HepG2 (cell line): ENCODE data around the gene ANKS3. TPM values are rescaled to one million over a fixed set of nuclear protein-coding genes. Genes with fewer than 3 reads are reported as not detected.

Experiments used
- ATF7 ChIP-seq, 2 experiments: fragments of 450-650 bp in 1 of 2; sonication (generic) in 1 of 2; formaldehyde crosslinking in 1 of 2; IDR thresholded peaks; 2 replicates each; pipeline versions ENCODE4 v1.4.0 to v1.6.1; 2016 to 2020; ENCODE audit warnings: antibody characterized with exemption in 1 of 2, mild to moderate bottlenecking in 1 of 2, missing genetic modification reagents in 1 of 2
- BCLAF1 ChIP-seq: fragments of 450-650 bp; IDR thresholded peaks from 2 replicates; pipeline ENCODE4 v1.6.1; 2017; ENCODE audit warnings: mild to moderate bottlenecking
- GFI1 ChIP-seq: sonication (generic); formaldehyde crosslinking; IDR thresholded peaks from 2 replicates; pipeline ENCODE4 v1.5.0; 2020; ENCODE audit warnings: missing genetic modification reagents, mild to moderate bottlenecking, borderline replicate concordance
- HDAC2 ChIP-seq: sonication (generic); formaldehyde crosslinking; IDR thresholded peaks from 2 replicates; pipeline ENCODE4 v1.4.0; 2020; ENCODE audit warnings: missing genetic modification reagents
- PRDM10 ChIP-seq: sonication (generic); formaldehyde crosslinking; IDR thresholded peaks from 2 replicates; pipeline ENCODE4 v1.4.0; 2020; ENCODE audit warnings: low read depth, missing genetic modification reagents
- PRDM15 ChIP-seq: sonication (generic); formaldehyde crosslinking; IDR thresholded peaks from 2 replicates; pipeline ENCODE4 v1.4.0; 2020; ENCODE audit warnings: missing genetic modification reagents
- RFX3 ChIP-seq: IDR thresholded peaks from 2 replicates; pipeline ENCODE4 v1.6.1; 2016; ENCODE audit warnings: missing biosample characterization, missing genetic modification reagents
- SUZ12 ChIP-seq: fragments of 150-350 bp; IDR thresholded peaks from 2 replicates; pipeline ENCODE4 v1.6.1; 2014; ENCODE audit warnings: low read depth, low read length
- ZBTB26 ChIP-seq: IDR thresholded peaks from 2 replicates; pipeline ENCODE4 v1.6.1; 2016; ENCODE audit warnings: missing compliant biosample characterization, missing genetic modification reagents, borderline replicate concordance
- ZGPAT ChIP-seq: IDR thresholded peaks from 2 replicates; pipeline ENCODE4 v1.6.1; 2016; ENCODE audit warnings: mild to moderate bottlenecking
- ZNF564 ChIP-seq: sonication (generic); formaldehyde crosslinking; IDR thresholded peaks from 2 replicates; pipeline ENCODE4 v1.8.1; 2023; ENCODE audit warnings: mild to moderate bottlenecking, missing genetic modification reagents
- ZNF776 ChIP-seq: sonication (generic); formaldehyde crosslinking; IDR thresholded peaks from 2 replicates; pipeline ENCODE4 v1.4.0; 2020; ENCODE audit warnings: mild to moderate bottlenecking, missing genetic modification reagents
- ZNF800 ChIP-seq: sonication (generic); formaldehyde crosslinking; IDR thresholded peaks from 2 replicates; pipeline ENCODE4 v1.4.0; 2020; ENCODE audit warnings: missing genetic modification reagents
- ZNF879 ChIP-seq: sonication (generic); formaldehyde crosslinking; IDR thresholded peaks from 2 replicates; pipeline ENCODE4 v1.8.1; 2023; ENCODE audit warnings: missing genetic modification reagents
- polyA plus RNA-seq, 8 experiments: library from polyadenylated mRNA; depleted of rRNA in 3 of 8; stranded (reverse) in 7 of 8; unstranded in 1 of 8; fragments of >200 nt; fragmentation: Illumina TruSeq in 4 of 8; extraction: Trizol in 4 of 8; gene quantifications; 2 replicates each; pipeline versions ENCODE4 v1.2.1 to v1.2.3, GENCODE V29; 2011 to 2016; ENCODE audit warnings: low read depth in 4 of 8, missing spikeins in 1 of 8, mixed read lengths in 1 of 8; ENCODE audit not compliant: insufficient read depth in 1 of 8
- total RNA-seq, 5 experiments: library from RNA; depleted of rRNA; stranded (reverse); fragments of >200 nt; fragmentation: Illumina TruSeq; extraction: Trizol; gene quantifications; 2 replicates each; pipeline ENCODE4 v1.2.3, GENCODE V29; 2016; ENCODE audit warnings: low read depth in 1 of 5

ANKS3 gene
- total and polyA plus RNA-seq, 2 of the 13 experiments (the other 11 are each of a cell fraction or from before 2014, with no cell fraction given), result 11.4 to 15.9 TPM

GRCh38 chr16:4660454-4661007, 73.5 kb downstream of the ANKS3 start (continued):
- TF ChIP-seq ATF7 (IDR thresholded peaks at IDR 0.05) (no peak), ATF7 (CRISPR knock-in tag; IDR thresholded peaks at IDR 0.05) (no peak), PRDM10 (CRISPR knock-in tag) (no peak), RFX3 (peak; percentile 71), ZNF879 (CRISPR knock-in tag) (no peak), ZGPAT (no peak), GFI1 (CRISPR knock-in tag) (no peak), BCLAF1 (no peak), ZNF776 (no peak), ZNF800 (CRISPR knock-in tag) (no peak), PRDM15 (no peak), ZBTB26 (peak; percentile 99), HDAC2 (CRISPR knock-in tag) (no peak), SUZ12 (no peak), ZNF564 (no peak)
